IPS-18a (cell line): ENCODE data around the gene MBNL1.

Experiments used
- H3K27ac ChIP-seq: one replicate; pipeline ENCODE4 v1.5.1; 2013; ENCODE audit warnings: low read length
- H3K27me3 ChIP-seq: one replicate; pipeline ENCODE4 v1.6.1; 2013; ENCODE audit warnings: mild to moderate bottlenecking, low read length; ENCODE audit not compliant: control insufficient read depth, insufficient read depth
- H3K36me3 ChIP-seq: one replicate; pipeline ENCODE4 v1.6.1; 2013; ENCODE audit warnings: low read depth, low read length; ENCODE audit not compliant: control insufficient read depth
- H3K4me1 ChIP-seq: one replicate; pipeline ENCODE4 v1.6.1; 2013; ENCODE audit warnings: low read depth, low read length; ENCODE audit not compliant: control insufficient read depth
- H3K4me3 ChIP-seq: one replicate; pipeline ENCODE4 v1.5.1; 2013; ENCODE audit warnings: low read length
- H3K9ac ChIP-seq: one replicate; pipeline ENCODE4 v1.6.1; 2013; ENCODE audit warnings: mild to moderate bottlenecking, low read length, moderate library complexity
- H3K9me3 ChIP-seq: one replicate; pipeline ENCODE4 v1.6.1; 2013; ENCODE audit warnings: low read depth, low read length; ENCODE audit not compliant: control insufficient read depth

Gene MBNL1

DNA sequence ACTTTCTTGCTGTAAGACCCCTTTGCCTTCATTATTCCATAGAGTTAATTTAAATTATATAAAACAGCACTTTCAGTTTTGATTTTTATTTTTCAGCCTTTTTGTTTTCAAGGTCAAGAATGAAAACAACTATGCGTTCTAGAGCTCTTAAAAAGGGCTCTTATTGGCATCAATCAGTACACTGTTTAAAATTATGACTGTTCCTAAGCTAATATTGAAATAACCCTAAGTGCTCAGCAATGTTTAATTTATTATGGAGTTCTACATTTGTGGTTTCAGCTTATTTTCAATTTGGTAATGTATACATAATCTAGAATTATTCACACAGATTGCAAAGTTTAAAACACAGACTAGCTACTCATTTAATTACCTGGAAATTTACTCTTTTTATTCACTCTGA, 179.4 kb downstream of the MBNL1 start:
- H3K9ac ChIP-seq: no peak overlapping the region
- H3K9me3 ChIP-seq: no peaks in the 10 kb centered on the region
- H3K27ac ChIP-seq: no peak overlapping the region
- peaks cover 8% of the 10 kb centered on the region for H3K4me1 ChIP-seq
- no peak overlapping the region for H3K4me3 ChIP-seq
- H3K27me3 ChIP-seq: no peaks in the 10 kb centered on the region
- no peaks in the 10 kb centered on the region for H3K36me3 ChIP-seq

DNA sequence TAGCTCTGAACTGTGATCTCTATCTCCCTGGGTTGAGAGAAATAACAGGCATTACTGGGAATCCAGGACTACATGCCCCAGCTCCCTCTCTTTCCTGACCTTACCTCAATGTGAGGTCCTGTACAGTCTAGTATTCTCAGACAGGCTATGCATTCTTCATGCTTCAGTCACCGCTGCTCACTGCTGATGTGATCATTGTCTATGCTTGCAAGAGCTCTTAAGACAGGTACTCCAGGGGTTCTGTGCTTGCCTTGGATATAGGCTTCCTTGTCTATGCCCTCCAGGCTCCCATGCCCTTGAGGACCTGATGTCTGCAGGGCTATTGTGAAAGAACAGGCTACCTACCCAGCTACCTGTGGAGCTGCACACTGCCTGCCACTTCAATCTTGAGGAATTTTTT, 183.6 kb downstream of the MBNL1 start:
- no peak overlapping the region for H3K9ac ChIP-seq
- H3K36me3 ChIP-seq: no peaks in the 10 kb centered on the region
- peaks cover 4% of the 10 kb centered on the region for H3K4me1 ChIP-seq
- no peak overlapping the region for H3K4me3 ChIP-seq
- H3K27me3 ChIP-seq: no peaks in the 10 kb centered on the region
- H3K27ac ChIP-seq: no peak overlapping the region
- H3K9me3 ChIP-seq: no peaks in the 10 kb centered on the region

GRCh38 chr3:152454076-152454875, 185.5 kb downstream of the MBNL1 start:
- H3K27me3 ChIP-seq: no peaks in the 10 kb centered on the region
- no peaks in the 10 kb centered on the region for H3K9me3 ChIP-seq
- no peak overlapping the region for H3K27ac ChIP-seq
- no peaks in the 10 kb centered on the region for H3K36me3 ChIP-seq
- peaks cover 4% of the 10 kb centered on the region for H3K4me1 ChIP-seq
- no peak overlapping the region for H3K9ac ChIP-seq
- no peak overlapping the region for H3K4me3 ChIP-seq

GRCh38 chr3:152455989-152456388, 187.3 kb downstream of the MBNL1 start:
- Histone ChIP-seq H3K36me3 (no peaks in the 10 kb centered on the region), H3K27me3 (no peaks in the 10 kb centered on the region), H3K4me3 (no peak overlapping the region), H3K9me3 (no peaks in the 10 kb centered on the region), H3K9ac (no peak overlapping the region), H3K4me1 (peaks cover 6% of the 10 kb centered on the region), H3K27ac (no peak overlapping the region)

DNA sequence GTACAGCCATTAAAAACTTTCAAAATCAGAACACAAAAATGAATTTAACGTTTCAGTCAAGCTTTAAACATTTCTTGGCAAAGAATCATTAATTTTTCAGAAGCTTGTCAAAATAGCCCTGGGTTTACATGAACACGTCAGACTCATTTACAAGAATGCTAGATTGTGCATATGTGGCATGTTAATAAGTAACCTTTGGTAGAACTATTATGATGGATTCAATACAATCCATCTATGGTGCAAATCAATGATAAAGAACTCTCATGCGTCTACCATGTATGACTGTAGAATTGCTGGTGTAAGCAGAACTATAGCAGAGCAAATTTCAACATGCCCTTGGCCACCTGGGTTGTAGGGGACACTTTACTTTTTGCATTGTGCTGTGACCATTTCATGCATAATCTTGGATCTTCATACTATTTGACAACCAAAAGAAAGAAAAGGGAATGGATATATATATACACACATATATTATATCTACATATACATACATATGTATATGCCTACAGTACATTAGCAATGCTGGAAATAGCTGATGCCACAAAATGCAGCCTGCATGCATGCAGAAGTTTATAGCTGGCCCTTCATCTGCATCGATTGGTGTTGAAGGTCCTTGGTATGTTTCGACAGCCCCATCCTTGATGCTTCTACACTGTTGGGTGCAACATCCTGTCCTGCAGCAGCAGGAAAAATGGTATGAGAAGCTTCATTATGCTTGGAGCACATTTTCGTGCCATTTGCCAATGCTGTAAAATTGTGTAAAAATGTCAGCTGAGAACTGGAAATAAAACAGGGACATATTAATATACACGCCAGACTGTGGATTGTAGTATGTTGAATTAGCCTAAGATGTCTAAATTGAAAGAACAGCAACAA, 189.0 kb downstream of the MBNL1 start:
- Histone ChIP-seq H3K9ac (no peak overlapping the region), H3K4me1 (peaks cover 6% of the 10 kb centered on the region), H3K9me3 (no peaks in the 10 kb centered on the region), H3K27ac (no peak overlapping the region), H3K27me3 (no peaks in the 10 kb centered on the region), H3K36me3 (peaks cover 3% of the 10 kb centered on the region), H3K4me3 (no peak overlapping the region)

DNA sequence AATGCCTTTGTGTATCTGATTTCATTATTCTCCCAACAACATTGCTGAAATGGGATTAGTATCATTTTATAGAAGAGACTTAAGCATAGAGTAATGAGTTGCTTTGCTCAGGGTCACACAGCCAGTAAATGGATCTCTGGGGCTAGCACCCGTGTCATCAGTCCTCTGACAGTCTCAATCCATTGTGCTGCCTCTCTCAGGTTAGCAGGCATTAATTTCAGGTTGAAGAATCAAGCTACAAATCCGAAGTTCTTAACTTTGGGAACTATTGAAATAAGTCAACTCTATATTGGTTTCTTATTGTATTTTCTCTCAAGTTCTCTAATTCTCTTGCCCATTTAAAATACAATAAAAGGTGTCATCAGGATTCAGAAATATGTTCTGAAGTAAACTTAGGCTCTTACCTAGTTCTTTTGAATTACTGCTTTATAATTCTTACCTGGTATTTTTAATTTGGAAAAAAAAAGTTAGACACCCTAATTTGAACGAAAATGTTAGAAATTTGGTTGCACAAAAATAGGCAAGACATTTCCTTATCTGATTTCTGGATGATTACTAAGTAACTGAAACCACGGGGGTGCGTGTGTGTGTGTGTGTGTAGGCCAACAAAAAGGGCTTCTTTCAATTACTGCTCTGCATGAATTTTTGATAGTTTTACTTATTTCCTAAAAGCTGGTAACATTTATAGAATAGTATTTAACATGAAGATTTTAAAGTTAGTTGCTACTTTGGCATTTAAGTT, 189.8 kb downstream of the MBNL1 start:
- H3K36me3 ChIP-seq: peaks cover 3% of the 10 kb centered on the region
- H3K9ac ChIP-seq: no peak overlapping the region
- H3K9me3 ChIP-seq: no peaks in the 10 kb centered on the region
- no peak overlapping the region for H3K4me3 ChIP-seq
- no peaks in the 10 kb centered on the region for H3K27me3 ChIP-seq
- H3K4me1 ChIP-seq: peaks cover 6% of the 10 kb centered on the region
- H3K27ac ChIP-seq: no peak overlapping the region

- Histone ChIP-seq H3K4me3 (no peak overlapping the region), H3K4me1 (peaks cover 6% of the 10 kb centered on the region), H3K9ac (no peak overlapping the region), H3K36me3 (peaks cover 3% of the 10 kb centered on the region), H3K27me3 (no peaks in the 10 kb centered on the region), H3K27ac (no peak overlapping the region), H3K9me3 (no peaks in the 10 kb centered on the region)
Observed at GRCh38 chr3:152459118-152459515, 190.4 kb downstream of the MBNL1 start.

GRCh38 chr3:152459572-152459971, 190.8 kb downstream of the MBNL1 start:
- Histone ChIP-seq H3K27ac (no peak overlapping the region), H3K36me3 (peaks cover 3% of the 10 kb centered on the region), H3K9ac (no peak overlapping the region), H3K27me3 (no peaks in the 10 kb centered on the region), H3K9me3 (no peaks in the 10 kb centered on the region), H3K4me1 (peaks cover 6% of the 10 kb centered on the region), H3K4me3 (no peak overlapping the region)

GRCh38 chr3:152460936-152461335, 192.2 kb downstream of the MBNL1 start:
- H3K9me3 ChIP-seq: no peaks in the 10 kb centered on the region
- H3K36me3 ChIP-seq: peaks cover 7% of the 10 kb centered on the region
- H3K27ac ChIP-seq: no peak overlapping the region
- H3K4me1 ChIP-seq: peaks cover 6% of the 10 kb centered on the region
- no peak overlapping the region for H3K9ac ChIP-seq
- no peaks in the 10 kb centered on the region for H3K27me3 ChIP-seq
- H3K4me3 ChIP-seq: no peak overlapping the region

- no peak overlapping the region for H3K9ac ChIP-seq
- no peak overlapping the region for H3K27ac ChIP-seq
- H3K4me1 ChIP-seq: peaks cover 6% of the 10 kb centered on the region
- no peak overlapping the region for H3K4me3 ChIP-seq
- peaks cover 7% of the 10 kb centered on the region for H3K36me3 ChIP-seq
- H3K27me3 ChIP-seq: no peaks in the 10 kb centered on the region
- no peaks in the 10 kb centered on the region for H3K9me3 ChIP-seq
Observed at GRCh38 chr3:152461460-152461859, 192.7 kb downstream of the MBNL1 start.

GRCh38 chr3:152466784-152467183, 198.1 kb downstream of the MBNL1 start:
- H3K27ac ChIP-seq: no peak overlapping the region
- peaks cover 7% of the 10 kb centered on the region for H3K36me3 ChIP-seq
- no peaks in the 10 kb centered on the region for H3K27me3 ChIP-seq
- H3K4me1 ChIP-seq: no peaks in the 10 kb centered on the region
- H3K9ac ChIP-seq: no peak overlapping the region
- no peak overlapping the region for H3K4me3 ChIP-seq
- H3K9me3 ChIP-seq: no peaks in the 10 kb centered on the region
